ENCODE measurements around the gene DPYD.

DPYD gene

GRCh38 chr1:97837161-97837560, 83.7 kb downstream of the DPYD start:
- DNase-seq (ENCODE audit: low spot score): no peak

DNA sequence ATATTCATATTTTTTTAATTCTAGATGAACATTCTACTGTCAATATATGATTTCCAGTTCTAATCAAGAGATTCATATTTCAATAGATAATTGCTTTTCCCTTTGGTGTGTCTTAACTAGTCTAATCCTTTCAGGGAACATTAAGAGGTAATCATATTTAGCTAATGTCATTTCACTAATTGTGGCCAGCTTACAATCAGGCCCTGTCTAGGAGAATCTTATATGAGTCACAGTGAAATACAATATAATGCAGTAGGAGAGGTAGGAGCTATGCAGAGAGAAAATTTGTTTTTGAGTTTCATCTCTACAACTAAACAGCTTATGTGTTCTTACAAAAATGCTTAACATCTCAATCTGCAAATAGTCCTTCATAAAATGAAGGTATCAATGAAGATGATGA, 85.9 kb downstream of the DPYD start:
- DNase-seq (ENCODE audit: low spot score): no peak

DNA sequence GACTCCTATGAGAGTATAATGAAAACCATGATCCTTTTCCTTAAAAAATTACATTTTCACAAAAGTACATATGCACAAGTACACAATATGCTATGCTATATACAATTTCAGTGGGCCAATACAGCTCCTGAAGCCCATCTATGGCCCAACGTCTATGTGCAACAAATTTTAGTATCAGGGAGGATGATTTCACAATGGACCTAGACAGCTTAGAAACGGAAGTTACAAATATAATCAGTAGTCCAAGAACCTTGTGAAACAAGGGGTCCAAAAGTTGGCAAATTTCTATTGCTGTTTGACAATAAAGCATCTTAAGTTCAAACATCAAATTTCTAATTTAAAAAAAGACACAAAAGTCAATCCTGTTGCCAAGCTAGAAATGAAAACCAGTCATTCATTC, 87.0 kb downstream of the DPYD start:
- DNase-seq (ENCODE audit: low spot score): no peak

DNA sequence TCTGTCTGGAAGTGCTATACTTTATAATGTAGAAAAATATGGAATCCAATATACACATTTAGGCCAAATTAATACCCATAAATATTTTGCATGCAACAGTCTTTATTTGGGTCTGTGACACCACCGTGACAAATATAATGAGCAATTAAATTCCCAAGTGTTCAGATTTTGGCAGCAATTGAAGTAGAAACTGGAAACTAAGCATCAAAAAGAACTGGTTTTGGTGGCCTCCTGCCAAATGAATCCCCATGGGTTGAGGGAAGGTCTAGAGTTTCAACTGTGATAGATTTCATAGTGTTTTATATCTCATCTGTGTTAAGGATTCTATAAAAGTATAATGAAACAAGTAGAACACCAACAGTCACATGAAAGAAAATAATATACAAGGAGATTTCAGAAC, 88.4 kb downstream of the DPYD start:
- DNase-seq (ENCODE audit: low spot score): no peak

GRCh38 chr1:97827887-97828286, 92.9 kb downstream of the DPYD start:
- DNase-seq (ENCODE audit: low spot score): no peak

GRCh38 chr1:97826820-97827219, 94.0 kb downstream of the DPYD start:
- no peak for DNase-seq (ENCODE audit: low spot score)

GRCh38 chr1:97824624-97825023, 96.2 kb downstream of the DPYD start:
- no peak for DNase-seq (ENCODE audit: low spot score)

GRCh38 chr1:97824200-97824599, 96.6 kb downstream of the DPYD start:
- DNase-seq (ENCODE audit: low spot score): no peak

- DNase-seq (ENCODE audit: low spot score): peak; percentile 26
Observed at GRCh38 chr1:97820470-97821188, 100.2 kb downstream of the DPYD start.

DNA sequence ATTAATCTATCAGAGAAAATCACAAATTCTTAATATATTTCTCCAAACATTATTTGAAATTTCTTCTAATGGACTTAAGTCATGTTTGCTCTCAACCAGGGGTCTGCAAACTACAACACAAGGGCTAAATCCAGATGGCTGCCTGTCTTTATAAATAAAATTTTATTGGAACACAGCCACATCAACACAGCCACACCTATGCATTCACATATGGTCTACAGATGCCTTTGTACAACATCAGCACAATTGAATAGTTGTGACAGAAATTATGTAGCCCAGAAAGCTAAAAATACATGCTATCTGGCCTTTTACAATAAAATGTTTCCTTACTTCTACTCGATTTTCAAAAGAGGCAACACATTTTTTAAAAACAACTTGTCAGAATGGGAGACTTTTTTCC, 103.9 kb downstream of the DPYD start:
- no peak for DNase-seq (ENCODE audit: low spot score)

- DNase-seq (ENCODE audit: low spot score): no peak
Observed at GRCh38 chr1:97814804-97815203, 106.0 kb downstream of the DPYD start.

DNA sequence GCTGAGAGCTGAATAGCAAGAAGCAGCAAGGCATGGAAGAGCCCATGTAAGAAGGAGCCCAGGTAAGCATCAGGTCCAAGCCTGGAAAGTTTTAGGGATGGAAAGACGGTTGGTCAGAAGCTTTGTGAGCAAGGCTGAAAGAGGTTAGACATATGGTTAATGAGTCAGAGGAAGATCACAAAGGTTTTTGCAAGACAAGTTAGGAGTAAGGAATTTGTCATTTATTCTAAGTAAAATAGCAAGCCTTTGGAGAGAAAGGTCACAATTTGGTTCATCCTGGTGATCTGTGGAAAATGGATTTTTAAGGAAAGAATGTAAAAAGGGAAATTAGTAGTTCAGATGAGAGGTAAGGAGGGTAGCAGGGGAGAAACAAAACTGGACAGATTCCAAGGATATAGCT, 106.7 kb downstream of the DPYD start:
- no peak for DNase-seq (ENCODE audit: low spot score)

DNA sequence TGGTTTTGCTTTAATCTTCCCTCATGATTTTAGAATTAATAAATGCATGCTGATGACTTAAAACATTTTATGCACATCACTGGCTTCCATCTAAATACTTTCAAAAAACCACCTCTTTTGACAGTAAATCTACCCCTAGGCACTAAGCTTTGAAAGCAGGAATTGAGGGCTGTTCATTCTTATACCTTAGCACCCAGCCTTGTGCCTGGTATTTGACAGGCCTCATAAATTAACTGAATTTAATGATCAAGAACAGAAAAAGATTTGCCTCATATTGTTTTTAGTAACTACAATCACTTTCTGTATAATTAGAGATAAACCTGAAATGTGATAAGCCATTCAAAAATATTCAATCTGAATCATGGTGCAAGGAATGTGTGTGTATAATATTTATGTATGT, 108.8 kb downstream of the DPYD start:
- DNase-seq (ENCODE audit: low spot score): no peak

- no peak for DNase-seq (ENCODE audit: low spot score)
Observed at GRCh38 chr1:97806996-97807520, 113.8 kb downstream of the DPYD start.

GRCh38 chr1:97806326-97806725, 114.5 kb downstream of the DPYD start:
- DNase-seq (ENCODE audit: low spot score): no peak

GRCh38 chr1:97805093-97805492, 115.7 kb downstream of the DPYD start:
- DNase-seq (ENCODE audit: low spot score): no peak

- DNase-seq (ENCODE audit: low spot score): no peak
Observed at GRCh38 chr1:97803026-97803425, 117.8 kb downstream of the DPYD start.

DNA sequence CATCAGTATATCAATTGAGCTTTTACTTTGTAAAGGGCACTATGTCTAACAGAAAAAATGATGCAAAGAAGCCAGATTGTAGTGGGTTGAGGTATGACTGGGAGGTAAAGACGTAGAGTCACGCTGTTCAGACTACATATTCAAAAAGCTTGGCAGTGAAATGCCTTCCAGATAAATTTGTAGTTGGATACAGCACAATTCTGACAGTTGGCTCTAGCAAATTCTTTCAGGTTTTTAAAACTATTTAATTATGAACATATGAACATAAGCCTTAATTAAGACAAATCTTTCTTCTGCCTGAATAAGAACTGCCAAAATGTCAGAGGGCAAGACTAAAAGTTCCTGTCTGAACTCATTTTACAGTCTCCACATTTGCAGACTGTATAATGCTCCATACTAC, 118.8 kb downstream of the DPYD start:
- no peak for DNase-seq (ENCODE audit: low spot score)

DNA sequence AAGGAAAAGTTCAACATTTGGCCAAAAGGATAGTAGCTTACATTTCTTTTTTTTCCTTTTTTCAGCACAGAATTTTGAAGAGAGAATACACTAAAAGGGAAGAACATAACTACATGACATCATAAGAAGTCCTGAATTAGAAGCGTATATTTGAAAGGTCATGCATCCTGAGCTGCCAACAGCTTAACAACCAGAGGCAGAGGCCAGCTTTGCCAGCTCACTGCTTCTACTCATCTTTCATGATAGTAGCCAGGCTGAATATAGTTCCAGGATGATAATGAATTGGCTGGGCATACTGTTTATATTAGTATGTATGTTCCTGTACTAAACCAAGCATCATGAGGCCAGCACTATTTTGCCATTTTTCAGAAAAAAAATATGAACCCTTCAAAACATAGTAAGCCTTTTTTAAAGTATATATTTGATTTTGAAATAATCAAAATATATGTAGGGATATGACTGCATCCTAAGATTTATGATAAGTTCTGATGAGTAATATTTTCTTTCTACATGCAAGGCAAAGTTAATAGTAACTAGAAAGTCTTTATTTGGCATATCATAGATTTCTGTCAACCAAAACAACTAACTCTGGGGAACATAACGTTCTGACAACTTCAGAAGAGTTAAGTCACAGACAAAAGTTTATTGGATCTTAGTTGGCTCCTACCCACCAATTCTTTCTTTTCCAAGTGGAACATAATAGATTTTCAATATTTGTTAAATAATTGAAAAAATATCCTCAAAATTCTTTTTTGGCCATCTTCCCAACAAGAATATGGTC, 123.2 kb downstream of the DPYD start:
- DNase-seq (ENCODE audit: low spot score): no peak

GRCh38 chr1:97796711-97797110, 124.1 kb downstream of the DPYD start:
- DNase-seq (ENCODE audit: low spot score): no peak

- no peak for DNase-seq (ENCODE audit: low spot score)
Observed at GRCh38 chr1:97792655-97793054, 128.2 kb downstream of the DPYD start.

DNA sequence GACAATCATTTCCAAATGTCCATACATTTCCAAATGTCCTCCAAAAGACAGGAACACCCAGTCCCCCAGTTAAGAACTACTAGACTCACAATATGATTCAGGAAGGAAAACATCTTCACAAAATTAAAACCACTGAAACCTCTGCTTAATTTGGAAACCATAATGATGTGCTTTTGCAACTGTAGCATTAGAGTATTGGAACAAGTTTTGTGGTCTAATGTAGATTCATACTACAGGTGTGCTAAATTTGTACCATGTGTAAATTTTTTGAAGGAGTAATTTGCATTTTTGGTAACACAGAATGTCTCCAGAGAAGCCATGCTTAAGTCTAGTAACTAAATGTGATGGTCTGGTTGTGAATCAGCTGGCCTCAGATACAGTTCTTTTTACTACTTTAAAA, 129.6 kb downstream of the DPYD start:
- no peak for DNase-seq (ENCODE audit: low spot score)

- DNase-seq (ENCODE audit: low spot score): no peak
Observed at GRCh38 chr1:97787231-97787630, 133.6 kb downstream of the DPYD start.

GRCh38 chr1:97784661-97785060, 136.2 kb downstream of the DPYD start:
- no peak for DNase-seq (ENCODE audit: low spot score)

Measured in kidney capillary endothelial cell (primary cell).